Brain microvascular endothelial cell (primary cell): Measurements from ENCODE around the gene CAMTA1.

Experiments used
- DNase-seq: peaks from one replicate; pipeline ENCODE4 v3.0.0-alpha.2; 2020
- H3K27ac ChIP-seq: fragments of 250-450 bp; sonication (Bioruptor Pico); 2 replicates; pipeline ENCODE4 v1.5.1; 2020; ENCODE audit warnings: mild to moderate bottlenecking, moderate library complexity
- H3K27me3 ChIP-seq: fragments of 250-450 bp; sonication (Bioruptor Pico); replicated peaks from 2 replicates; pipeline ENCODE4 v1.5.1; 2020; ENCODE audit warnings: mild to moderate bottlenecking
- H3K36me3 ChIP-seq: fragments of 250-450 bp; sonication (Bioruptor Pico); replicated peaks from 2 replicates; pipeline ENCODE4 v1.5.1; 2020; ENCODE audit warnings: mild to moderate bottlenecking
- H3K4me3 ChIP-seq: 2 replicates; pipeline ENCODE4 v1.5.1; 2011; ENCODE audit warnings: low read depth, mild to moderate bottlenecking, control low read depth, low read length, moderate library complexity
- in situ Hi-C: cut with HindIII; loops from 2 replicates; pipeline ENCODE4 v1.10.0; 2017; ENCODE audit warnings: low sequenced_read_pairs, low pct_ligation_motif_present
- TF ChIP-seq, protein P1 (sequence below): IDR thresholded peaks from 2 replicates; pipeline ENCODE4 v1.5.1; 2011; ENCODE audit warnings: low read depth, mild to moderate bottlenecking, moderate library complexity, low read length, control low read depth, inconsistent platforms; ENCODE audit errors: missing control alignments

Gene CAMTA1

DNA sequence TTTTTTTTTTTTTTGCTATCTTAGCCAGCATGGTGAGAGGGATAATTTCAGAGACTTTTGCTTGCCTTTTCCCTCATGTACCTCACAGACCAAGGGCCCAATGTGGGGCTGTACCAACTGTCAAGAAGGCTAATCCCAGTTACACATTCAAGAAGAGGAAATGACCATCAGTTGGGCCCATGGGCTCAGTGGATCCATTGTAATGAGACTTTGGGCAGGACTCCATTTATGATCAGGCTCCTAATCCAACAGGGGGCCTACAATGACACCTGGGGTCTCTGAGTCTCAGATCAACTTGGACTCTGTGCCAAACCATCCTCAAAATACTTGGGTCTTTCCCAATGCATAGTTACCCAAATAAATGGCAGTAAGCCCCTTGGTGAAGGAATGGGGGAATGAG lies 535.4 kb downstream of the CAMTA1 start:
- TF ChIP-seq, protein P1, sequence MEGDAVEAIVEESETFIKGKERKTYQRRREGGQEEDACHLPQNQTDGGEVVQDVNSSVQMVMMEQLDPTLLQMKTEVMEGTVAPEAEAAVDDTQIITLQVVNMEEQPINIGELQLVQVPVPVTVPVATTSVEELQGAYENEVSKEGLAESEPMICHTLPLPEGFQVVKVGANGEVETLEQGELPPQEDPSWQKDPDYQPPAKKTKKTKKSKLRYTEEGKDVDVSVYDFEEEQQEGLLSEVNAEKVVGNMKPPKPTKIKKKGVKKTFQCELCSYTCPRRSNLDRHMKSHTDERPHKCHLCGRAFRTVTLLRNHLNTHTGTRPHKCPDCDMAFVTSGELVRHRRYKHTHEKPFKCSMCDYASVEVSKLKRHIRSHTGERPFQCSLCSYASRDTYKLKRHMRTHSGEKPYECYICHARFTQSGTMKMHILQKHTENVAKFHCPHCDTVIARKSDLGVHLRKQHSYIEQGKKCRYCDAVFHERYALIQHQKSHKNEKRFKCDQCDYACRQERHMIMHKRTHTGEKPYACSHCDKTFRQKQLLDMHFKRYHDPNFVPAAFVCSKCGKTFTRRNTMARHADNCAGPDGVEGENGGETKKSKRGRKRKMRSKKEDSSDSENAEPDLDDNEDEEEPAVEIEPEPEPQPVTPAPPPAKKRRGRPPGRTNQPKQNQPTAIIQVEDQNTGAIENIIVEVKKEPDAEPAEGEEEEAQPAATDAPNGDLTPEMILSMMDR: no peak
- no peaks in the 10 kb centered on the region for H3K27me3 ChIP-seq
- no peak overlapping the region for H3K27ac ChIP-seq
- no peak overlapping the region for H3K4me3 ChIP-seq
- DNase-seq: no peak
- in situ Hi-C loops: no loop called here
- H3K36me3 ChIP-seq: no peaks in the 10 kb centered on the region

DNA sequence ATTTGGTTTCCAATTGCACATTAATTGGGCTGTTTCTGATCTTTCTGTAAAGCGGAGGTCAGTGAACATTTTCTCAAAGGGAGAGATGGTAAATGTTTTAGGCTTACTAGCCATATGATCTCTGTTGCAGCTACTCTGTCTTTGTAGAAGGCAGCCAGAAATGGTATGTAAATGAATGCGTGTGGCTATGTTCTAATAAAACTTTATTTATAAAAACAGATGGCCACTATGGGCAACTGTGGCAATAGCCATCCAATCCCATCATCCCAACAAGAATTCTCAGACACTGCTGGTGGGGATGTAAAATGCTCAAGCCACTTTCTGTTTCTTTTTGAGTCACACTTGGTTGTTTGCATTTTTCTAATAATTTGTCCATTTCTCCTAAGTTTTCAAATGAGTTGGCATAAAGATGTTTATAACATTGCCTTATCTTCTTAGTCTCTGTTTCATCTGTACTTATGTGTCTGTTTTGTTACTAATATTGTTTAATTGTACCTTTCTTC lies 537.1 kb downstream of the CAMTA1 start:
- DNase-seq: no peak
- no peak overlapping the region for H3K27ac ChIP-seq
- TF ChIP-seq, protein P1: no peak
- H3K27me3 ChIP-seq: no peaks in the 10 kb centered on the region
- no peaks in the 10 kb centered on the region for H3K36me3 ChIP-seq
- H3K4me3 ChIP-seq: no peak overlapping the region
- in situ Hi-C loops: no loop called here

DNA sequence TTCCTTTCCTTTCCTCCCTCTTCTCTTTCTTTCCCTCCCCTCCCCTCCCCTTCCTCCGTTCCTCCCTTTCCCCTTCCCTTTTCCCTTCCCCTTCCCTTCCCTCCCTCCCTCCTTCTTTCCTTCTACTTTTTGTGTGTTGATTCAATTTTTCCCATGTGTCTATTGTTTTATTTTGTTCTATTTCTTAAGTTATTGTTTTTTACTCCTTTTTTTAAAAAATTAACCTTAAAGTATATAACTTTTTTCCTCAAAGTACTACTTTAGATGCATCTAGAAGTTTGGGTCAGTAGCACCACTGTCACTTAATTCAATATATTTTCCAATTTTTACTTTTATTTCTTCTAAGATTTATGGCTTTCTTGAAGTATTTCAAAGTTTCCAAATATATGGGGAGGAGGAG lies 537.7 kb downstream of the CAMTA1 start:
- Histone ChIP-seq H3K27ac (no peak overlapping the region), H3K4me3 (no peak overlapping the region), H3K27me3 (no peaks in the 10 kb centered on the region), H3K36me3 (no peaks in the 10 kb centered on the region)
- DNase-seq: no peak
- in situ Hi-C loops: no loop called here
- TF ChIP-seq, protein P1: no peak

DNA sequence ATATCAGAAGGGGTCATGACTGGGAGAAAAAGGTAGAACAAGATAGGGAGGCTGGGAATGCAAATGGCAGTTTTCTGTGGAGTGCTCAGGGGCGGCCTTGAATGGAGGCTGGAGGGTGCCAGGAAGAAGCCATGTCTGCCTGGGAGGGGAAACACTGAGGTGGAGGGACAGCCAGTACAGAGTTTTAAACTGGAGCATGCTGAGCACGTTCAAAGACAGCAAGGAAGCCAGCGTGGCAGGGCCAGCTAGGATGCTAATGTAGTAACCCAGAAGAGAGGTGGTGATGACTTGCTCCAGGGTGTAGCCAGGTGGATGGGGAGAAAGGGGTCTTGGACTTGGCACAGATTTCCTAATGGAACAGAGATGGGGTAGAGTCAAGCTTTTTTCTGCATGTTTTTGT lies 540.0 kb downstream of the CAMTA1 start:
- Histone ChIP-seq H3K27ac (no peak overlapping the region), H3K4me3 (no peak overlapping the region), H3K36me3 (no peaks in the 10 kb centered on the region), H3K27me3 (no peaks in the 10 kb centered on the region)
- DNase-seq: no peak
- TF ChIP-seq, protein P1: no peak
- in situ Hi-C loops: no loop called here

GRCh38 chr1:7326366-7326765 lies 541.1 kb downstream of the CAMTA1 start:
- DNase-seq: no peak
- in situ Hi-C loops: no loop called here
- H3K27ac ChIP-seq: no peak overlapping the region
- TF ChIP-seq, protein P1: no peak
- H3K27me3 ChIP-seq: no peaks in the 10 kb centered on the region
- H3K4me3 ChIP-seq: no peak overlapping the region
- no peaks in the 10 kb centered on the region for H3K36me3 ChIP-seq

GRCh38 chr1:7327849-7328248 lies 542.6 kb downstream of the CAMTA1 start:
- Histone ChIP-seq H3K27ac (no peak overlapping the region), H3K27me3 (no peaks in the 10 kb centered on the region), H3K36me3 (no peaks in the 10 kb centered on the region), H3K4me3 (no peak overlapping the region)
- TF ChIP-seq, protein P1: no peak
- in situ Hi-C loops: no loop called here
- no peak for DNase-seq
